Activated CD8-positive, alpha-beta memory T cell treated with anti-CD3 and anti-CD28 coated beads, Interleukin-2, amount 50 U/mL, for 4 hours (primary cell): ENCODE measurements around the gene TMEM139.
"Not testable (repeated sequence)": the region's sequence is repeated elsewhere in the genome, so short reads cannot be mapped to it uniquely, and the experiment has no call there.

Experiments
- DNase-seq: peaks from one replicate; pipeline ENCODE4 v3.0.0-alpha.2; 2020

TMEM139 gene

DNA sequence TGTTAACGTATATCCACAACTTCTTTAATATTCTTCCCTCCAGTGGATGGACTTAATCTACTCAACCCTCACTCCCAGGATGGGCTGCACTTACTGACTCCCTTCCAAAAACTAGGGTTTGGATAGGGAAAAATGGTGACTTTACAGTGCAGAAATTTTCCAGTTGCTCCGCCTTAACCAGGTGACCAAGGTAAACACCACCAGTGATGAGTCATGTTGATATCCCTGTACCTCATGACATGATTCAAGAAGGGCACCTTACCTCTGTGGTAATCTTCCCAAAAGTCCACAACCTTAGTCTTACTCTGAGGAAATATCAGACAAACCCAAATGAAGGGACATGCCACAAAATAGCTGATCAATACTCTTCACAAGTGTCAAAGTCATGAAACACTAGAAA, 25.0 kb upstream of the TMEM139 start:
- DNase-seq, result no peak

GRCh38 chr7:143261901-143262300, 22.9 kb upstream of the TMEM139 start:
- no peak for DNase-seq

DNA sequence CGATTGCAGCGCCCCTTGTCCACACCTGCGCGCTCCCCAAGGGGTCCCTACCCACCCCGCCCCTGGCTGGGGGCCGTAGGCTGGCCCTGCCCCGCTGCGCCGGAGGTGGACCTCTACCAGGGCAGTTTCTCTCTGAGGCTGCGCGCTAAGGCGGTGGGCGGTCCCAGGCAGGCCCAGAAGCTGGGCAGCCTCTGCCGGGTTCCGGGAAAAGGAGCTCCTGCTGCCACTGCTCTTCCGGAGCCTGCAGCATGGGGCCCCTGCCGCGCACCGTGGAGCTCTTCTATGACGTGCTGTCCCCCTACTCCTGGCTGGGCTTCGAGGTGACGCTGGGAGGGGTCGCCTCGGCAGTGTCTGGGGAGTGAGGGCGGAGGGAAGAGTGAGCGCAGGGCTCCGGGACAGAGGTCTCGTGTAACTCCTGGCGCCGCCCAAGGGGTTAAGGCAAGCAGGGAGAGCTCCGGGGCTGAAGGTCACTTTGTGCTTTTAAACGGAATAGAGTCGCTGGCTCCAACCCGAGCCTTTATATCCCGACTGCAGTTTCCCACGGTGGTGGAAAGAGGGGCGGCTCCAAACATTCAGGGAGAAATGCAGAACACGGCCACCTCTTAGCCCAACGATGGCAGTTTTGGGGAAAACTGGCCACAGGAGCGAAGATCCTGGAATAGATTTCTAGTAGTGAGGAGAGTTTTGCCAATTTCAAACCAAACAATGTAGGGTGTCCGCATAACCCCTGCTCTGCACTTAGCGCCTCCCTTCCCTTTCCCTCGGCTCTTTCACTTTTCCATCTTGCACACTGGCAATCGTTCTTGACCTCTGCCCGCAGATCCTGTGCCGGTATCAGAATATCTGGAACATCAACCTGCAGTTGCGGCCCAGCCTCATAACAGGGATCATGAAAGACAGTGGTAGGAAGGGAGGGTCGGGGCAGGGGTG, 21.2 kb upstream of the TMEM139 start, which contains the start of gene GSTK1:
GSTK1 (plus strand) TSS at position 176 of the 930 bp plus-strand sequence; CDS start at position 249, 73 bp downstream.
- peak; percentile 77 for DNase-seq

GRCh38 chr7:143264196-143264568, 20.6 kb upstream of the TMEM139 start:
- DNase-seq, result not testable (repeated sequence)

DNA sequence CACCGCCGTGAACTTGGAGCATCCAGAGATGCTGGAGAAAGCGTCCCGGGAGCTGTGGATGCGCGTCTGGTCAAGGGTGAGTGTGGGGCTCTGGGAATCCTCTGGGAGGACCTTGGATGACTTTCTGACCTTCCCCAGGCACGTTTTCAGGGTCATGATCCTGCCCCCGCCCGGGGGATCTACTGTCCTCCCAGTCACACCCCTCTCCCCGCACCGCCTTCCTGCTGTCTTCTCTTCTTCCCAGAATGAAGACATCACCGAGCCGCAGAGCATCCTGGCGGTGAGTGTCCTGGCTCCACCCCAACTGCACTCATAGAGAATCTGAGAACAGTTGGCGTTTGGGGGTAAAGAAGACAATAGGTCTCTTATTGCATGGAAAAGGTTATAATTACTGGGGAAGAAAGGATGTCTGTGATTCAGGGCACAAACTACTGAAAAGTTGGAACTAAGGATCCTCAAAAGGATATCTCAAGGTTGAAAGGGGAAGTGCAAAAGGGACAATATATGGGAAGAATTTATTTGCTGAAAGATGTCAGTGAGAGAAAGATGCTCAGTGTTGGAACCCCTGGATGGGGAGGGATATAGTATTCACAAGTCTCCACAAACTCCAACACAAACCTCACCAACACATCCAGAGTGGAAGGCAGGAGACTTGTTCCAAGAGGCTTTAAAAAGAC, 19.6 kb upstream of the TMEM139 start:
- no peak for DNase-seq

DNA sequence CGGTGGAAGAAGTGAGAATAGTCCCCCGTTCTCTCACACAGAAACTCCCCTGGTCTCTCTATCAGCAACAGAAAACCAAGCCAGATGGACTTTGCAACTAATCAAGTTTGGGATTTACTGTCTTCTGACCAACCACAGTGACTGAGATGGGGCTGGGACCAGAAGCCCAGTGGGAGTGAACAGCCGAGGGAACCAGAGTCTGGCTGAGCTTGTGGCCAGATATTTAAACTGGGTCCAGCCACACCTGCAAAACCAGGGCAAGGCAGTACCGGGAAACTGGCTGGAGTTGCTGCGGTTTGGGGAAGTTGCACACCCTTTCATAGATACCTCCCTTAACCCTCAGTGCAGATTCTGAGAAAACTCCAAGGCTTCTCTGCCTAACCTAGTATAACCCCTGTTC, 15.5 kb upstream of the TMEM139 start:
- no peak for DNase-seq

GRCh38 chr7:143271240-143271639, 13.5 kb upstream of the TMEM139 start:
- no peak for DNase-seq

- DNase-seq, result no peak
Observed at GRCh38 chr7:143272871-143273270, 11.9 kb upstream of the TMEM139 start.

GRCh38 chr7:143279186-143280098, 5.3 kb upstream of the TMEM139 start:
- DNase-seq, result no peak

GRCh38 chr7:143280160-143280559, 4.6 kb upstream of the TMEM139 start:
- no peak for DNase-seq

DNA sequence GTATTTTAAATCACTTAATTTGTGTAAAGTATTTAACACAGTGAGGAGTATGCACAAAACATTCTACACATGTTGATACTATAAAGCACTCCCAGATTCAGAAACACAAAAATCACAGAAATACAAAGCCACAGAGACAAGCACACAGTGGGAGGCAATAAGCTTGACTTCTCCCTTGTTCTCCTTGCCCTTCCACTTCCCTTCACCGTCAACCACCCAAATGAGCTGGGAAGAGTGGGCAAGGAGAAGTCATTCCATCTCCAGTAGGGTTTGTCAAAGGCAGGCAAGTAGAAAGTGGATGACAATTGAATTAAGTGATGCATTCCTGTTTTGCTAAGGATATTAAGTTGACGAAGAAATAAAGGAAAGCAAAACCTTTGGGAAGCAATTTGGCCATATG, 4.2 kb upstream of the TMEM139 start:
- DNase-seq, result no peak

DNA sequence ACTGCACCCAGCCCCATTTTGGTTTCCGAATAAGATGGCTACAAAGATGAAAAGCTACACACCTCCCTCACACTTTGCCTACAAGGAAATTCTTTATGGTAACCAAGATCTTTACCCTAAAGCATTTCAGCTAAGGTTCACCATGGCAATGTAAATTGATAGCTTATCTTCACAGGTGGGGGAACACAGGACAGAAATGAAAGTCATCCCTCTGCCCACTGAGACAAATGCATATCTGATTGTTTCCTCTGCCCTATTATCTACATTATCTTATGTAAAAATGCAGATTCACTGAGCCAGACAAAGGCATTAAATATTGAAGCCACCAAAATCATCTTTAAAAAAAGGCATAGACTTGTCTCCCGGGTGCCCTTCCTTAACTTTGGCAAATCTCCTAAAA, 3.2 kb upstream of the TMEM139 start:
- no peak for DNase-seq

GRCh38 chr7:143282124-143282523, 2.6 kb upstream of the TMEM139 start:
- no peak for DNase-seq

DNA sequence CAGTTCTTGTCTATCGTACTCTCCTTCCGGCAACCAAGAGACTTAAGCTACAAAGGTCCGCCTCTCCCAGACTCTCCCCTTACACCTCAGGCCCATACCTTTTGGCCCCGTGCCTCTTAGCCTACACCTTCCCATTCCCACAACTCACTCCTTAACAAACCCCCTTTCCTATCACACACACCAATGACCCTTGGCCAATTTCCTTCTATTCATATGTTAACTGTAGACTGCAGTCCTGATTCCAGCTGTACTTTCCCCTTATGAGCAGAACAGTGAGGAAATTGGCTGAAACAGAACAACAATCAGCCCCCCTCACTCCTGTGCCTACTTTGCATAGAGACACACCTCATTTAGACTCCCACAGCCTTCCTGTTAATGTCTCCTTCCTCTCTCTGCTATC, 1.4 kb upstream of the TMEM139 start:
- DNase-seq, result no peak

DNA sequence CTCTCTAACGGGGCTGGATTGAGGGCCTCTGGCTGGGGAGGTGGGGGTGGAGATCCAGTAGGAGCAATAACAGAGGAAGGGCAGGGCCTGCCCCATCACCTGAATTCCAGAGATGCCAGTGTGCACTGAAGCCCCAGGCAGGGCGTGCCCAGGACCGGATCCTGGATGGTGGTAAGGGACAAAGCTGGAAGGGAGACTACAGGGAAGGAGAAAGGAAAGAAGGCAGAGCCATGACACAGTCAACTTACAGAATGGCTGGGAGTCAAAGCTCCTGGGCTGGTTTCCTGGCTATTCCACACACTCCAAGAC, 666 bp downstream of the TMEM139 start:
- no peak for DNase-seq

- no peak for DNase-seq
Observed at GRCh38 chr7:143285806-143286521, 1.2 kb downstream of the TMEM139 start.

GRCh38 chr7:143286522-143286890, 1.7 kb downstream of the TMEM139 start:
- DNase-seq, result no peak

DNA sequence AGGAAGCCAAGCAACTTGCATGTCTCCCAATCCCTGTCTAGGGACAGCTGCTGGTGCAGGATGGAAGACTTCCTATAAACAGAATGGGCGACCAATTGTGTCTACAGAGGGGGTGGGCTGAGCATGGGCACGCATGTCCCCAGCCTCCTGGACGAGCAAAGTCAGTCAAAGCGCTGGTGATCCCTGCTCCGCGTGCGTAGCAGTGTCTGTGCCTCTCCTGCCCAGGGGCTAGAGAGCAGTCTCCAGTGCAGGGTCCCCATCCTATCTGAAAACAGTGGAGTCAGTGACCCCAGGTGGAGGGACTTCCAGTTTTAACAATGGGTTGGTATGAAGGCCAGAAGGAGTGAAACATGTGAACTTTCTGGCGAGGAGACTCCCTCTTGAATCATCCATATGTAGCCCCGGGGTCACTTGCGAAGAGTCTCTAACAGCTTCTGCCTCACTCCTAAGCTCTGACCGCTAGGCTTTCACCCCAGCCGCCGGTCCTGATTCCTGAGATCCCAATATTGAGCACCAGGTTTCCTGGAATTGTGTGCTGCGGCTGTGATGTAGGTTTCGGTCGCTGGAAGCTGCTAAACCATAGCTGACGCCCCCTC, 2.7 kb downstream of the TMEM139 start:
- DNase-seq, result no peak

GRCh38 chr7:143287935-143288826, 3.4 kb downstream of the TMEM139 start, which contains the start of gene CASP2:
Gene CASP2, plus strand, starts transcription at chr7:143288351. Its CDS starts 105 bp downstream, at chr7:143288456.
- DNase-seq, result peak; percentile 99

- DNase-seq, result no peak
Observed at GRCh38 chr7:143288836-143289235, 4.1 kb downstream of the TMEM139 start.

DNA sequence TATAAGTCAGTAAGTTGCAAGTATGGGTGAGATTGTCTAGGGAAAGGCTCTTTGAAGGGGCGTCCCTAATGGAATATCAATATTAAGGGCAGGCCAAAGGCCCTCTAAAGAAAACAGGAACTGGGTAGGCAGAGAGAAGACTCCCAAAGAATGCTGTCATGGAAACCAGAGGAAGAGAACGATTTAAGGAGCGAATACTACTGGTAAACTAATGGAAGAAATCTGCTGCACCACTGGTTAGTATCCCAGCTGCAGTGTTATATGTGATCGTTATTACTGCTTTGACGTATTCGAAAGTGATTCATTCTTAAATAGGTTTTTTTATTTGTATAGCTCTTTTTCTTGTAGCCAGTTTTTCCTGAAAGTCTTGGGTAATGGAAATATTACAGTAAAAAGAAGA, 4.7 kb downstream of the TMEM139 start:
- DNase-seq, result no peak
